PC-9 (cell line): Measurements from ENCODE around the gene DRG2.

Source experiments
- EZH2 ChIP-seq: fragments of 200-600 bp; sonication (generic); IDR thresholded peaks from 2 replicates; pipeline ENCODE4 v1.8.0; 2017; ENCODE audit warnings: antibody characterized with exemption, low read depth
- TF ChIP-seq, protein P1 (sequence below): fragments of 200-600 bp; sonication (generic); conservative IDR thresholded peaks from 2 replicates; pipeline ENCODE4 v1.6.1; 2017; ENCODE audit warnings: mixed run types, antibody characterized with exemption, mild to moderate bottlenecking, moderate library complexity

GRCh38 chr17:18102640-18103039 is 14.9 kb downstream of the DRG2 start:
- TF ChIP-seq EZH2, result no peak
- TF ChIP-seq, protein P1, sequence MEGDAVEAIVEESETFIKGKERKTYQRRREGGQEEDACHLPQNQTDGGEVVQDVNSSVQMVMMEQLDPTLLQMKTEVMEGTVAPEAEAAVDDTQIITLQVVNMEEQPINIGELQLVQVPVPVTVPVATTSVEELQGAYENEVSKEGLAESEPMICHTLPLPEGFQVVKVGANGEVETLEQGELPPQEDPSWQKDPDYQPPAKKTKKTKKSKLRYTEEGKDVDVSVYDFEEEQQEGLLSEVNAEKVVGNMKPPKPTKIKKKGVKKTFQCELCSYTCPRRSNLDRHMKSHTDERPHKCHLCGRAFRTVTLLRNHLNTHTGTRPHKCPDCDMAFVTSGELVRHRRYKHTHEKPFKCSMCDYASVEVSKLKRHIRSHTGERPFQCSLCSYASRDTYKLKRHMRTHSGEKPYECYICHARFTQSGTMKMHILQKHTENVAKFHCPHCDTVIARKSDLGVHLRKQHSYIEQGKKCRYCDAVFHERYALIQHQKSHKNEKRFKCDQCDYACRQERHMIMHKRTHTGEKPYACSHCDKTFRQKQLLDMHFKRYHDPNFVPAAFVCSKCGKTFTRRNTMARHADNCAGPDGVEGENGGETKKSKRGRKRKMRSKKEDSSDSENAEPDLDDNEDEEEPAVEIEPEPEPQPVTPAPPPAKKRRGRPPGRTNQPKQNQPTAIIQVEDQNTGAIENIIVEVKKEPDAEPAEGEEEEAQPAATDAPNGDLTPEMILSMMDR, result no peak
